SK-N-SH treated with all-trans-retinoic acid at 6 μM for 48 hours (cell line): ENCODE results near the gene SLC6A14.

Experiments
- ATAC-seq: fragments of 200-7000 bp; cut with Tn5 transposase; 3 replicates; pipeline ENCODE4 v1.9.1; 2020; ENCODE audit warnings: mild to moderate bottlenecking, moderate library complexity
- ARNTL ChIP-seq: fragments of 450-650 bp; formaldehyde crosslinking; IDR thresholded peaks from 2 replicates; pipeline ENCODE4 v1.5.0; 2020; ENCODE audit warnings: low read depth, mild to moderate bottlenecking, moderate library complexity, borderline replicate concordance
- CREB5 ChIP-seq: fragments of 250-450 bp; sonication (Bioruptor Pico); IDR thresholded peaks from 2 replicates; pipeline ENCODE4 v1.5.1; 2020; ENCODE audit warnings: low read depth, mild to moderate bottlenecking, moderate library complexity
- CSDC2 ChIP-seq: fragments of 250-450 bp; sonication (Bioruptor Pico); IDR thresholded peaks from 2 replicates; pipeline ENCODE4 v1.5.0; 2020; ENCODE audit warnings: mild to moderate bottlenecking, moderate library complexity
- ESRRG ChIP-seq: fragments of 250-450 bp; sonication (Bioruptor Pico); IDR thresholded peaks from 2 replicates; pipeline ENCODE4 v1.6.1; 2021; ENCODE audit warnings: mild to moderate bottlenecking
- GLIS3 ChIP-seq: fragments of 250-450 bp; sonication (Bioruptor Pico); IDR thresholded peaks from 2 replicates; pipeline ENCODE4 v1.5.0; 2020; ENCODE audit warnings: mild to moderate bottlenecking, moderate library complexity
- ISL1 ChIP-seq: fragments of 250-450 bp; sonication (Bioruptor Pico); IDR thresholded peaks from 2 replicates; pipeline ENCODE4 v2.1.2; 2022; ENCODE audit warnings: mild to moderate bottlenecking, moderate library complexity
- PPARA ChIP-seq: fragments of 250-450 bp; sonication (Bioruptor Pico); IDR thresholded peaks from 2 replicates; pipeline ENCODE4 v1.5.0; 2020; ENCODE audit warnings: mild to moderate bottlenecking, borderline replicate concordance
- RARB ChIP-seq: fragments of 250-450 bp; sonication (Bioruptor Pico); IDR thresholded peaks from 2 replicates; pipeline ENCODE4 v1.8.0; 2021; ENCODE audit warnings: mild to moderate bottlenecking, moderate library complexity
- SNAI2 ChIP-seq: fragments of 250-450 bp; sonication (Bioruptor Pico); IDR thresholded peaks from 2 replicates; pipeline ENCODE4 v1.5.0; 2020; ENCODE audit warnings: mild to moderate bottlenecking, moderate library complexity
- TCF4 ChIP-seq: fragments of 250-450 bp; sonication (Bioruptor Pico); IDR thresholded peaks from 2 replicates; pipeline ENCODE4 v1.8.0; 2021; ENCODE audit warnings: mild to moderate bottlenecking, moderate library complexity, borderline replicate concordance
- TOX ChIP-seq: fragments of 250-450 bp; sonication (Bioruptor Pico); IDR thresholded peaks from 2 replicates; pipeline ENCODE4 v1.8.0; 2021; ENCODE audit warnings: mild to moderate bottlenecking, moderate library complexity, borderline replicate concordance
- TSHZ2 ChIP-seq: fragments of 250-450 bp; sonication (Bioruptor Pico); IDR thresholded peaks from 2 replicates; pipeline ENCODE4 v1.5.0; 2020; ENCODE audit warnings: mild to moderate bottlenecking, moderate library complexity
- ZFP3 ChIP-seq: fragments of 250-450 bp; sonication (Bioruptor Pico); IDR thresholded peaks from 2 replicates; pipeline ENCODE4 v1.5.0; 2020; ENCODE audit warnings: mild to moderate bottlenecking, moderate library complexity
- ZFP30 ChIP-seq: fragments of 450-650 bp; formaldehyde crosslinking; IDR thresholded peaks from 2 replicates; pipeline ENCODE4 v1.5.0; 2022; ENCODE audit warnings: mild to moderate bottlenecking, moderate library complexity
- ZNF565 ChIP-seq: fragments of 450-650 bp; formaldehyde crosslinking; conservative IDR thresholded peaks from 2 replicates; pipeline ENCODE4 v1.5.0; 2020; ENCODE audit warnings: low read depth, mild to moderate bottlenecking, moderate library complexity
- ZNF70 ChIP-seq: fragments of 450-650 bp; formaldehyde crosslinking; IDR thresholded peaks from 2 replicates; pipeline ENCODE4 v1.5.0; 2020; ENCODE audit warnings: mild to moderate bottlenecking, moderate library complexity
- ZNF8 ChIP-seq: fragments of 450-650 bp; formaldehyde crosslinking; IDR thresholded peaks from 2 replicates; pipeline ENCODE4 v1.5.0; 2020; ENCODE audit warnings: mild to moderate bottlenecking, moderate library complexity
- TF ChIP-seq, protein P1 (sequence below): fragments of 250-450 bp; sonication (Bioruptor Pico); IDR thresholded peaks from 2 replicates; pipeline ENCODE4 v1.5.1; 2021; ENCODE audit warnings: mild to moderate bottlenecking, moderate library complexity
- TF ChIP-seq, protein P2 (sequence below): fragments of 250-450 bp; sonication (Bioruptor Pico); IDR thresholded peaks from 2 replicates; pipeline ENCODE4 v1.8.0; 2020; ENCODE audit warnings: mild to moderate bottlenecking, moderate library complexity, borderline replicate concordance

The SLC6A14 gene

GRCh38 chrX:116427978-116428377, 8.4 kb upstream of the SLC6A14 start:
- TF ChIP-seq CSDC2 (CRISPR knock-in tag) (no peak), RARB (CRISPR knock-in tag) (no peak), TOX (CRISPR knock-in tag) (no peak), CREB5 (CRISPR knock-in tag) (no peak), TCF4 (no peak), ZNF70 (CRISPR knock-in tag) (no peak)
- no peak for ATAC-seq

- ATAC-seq = no peak
- TF ChIP-seq TOX (CRISPR knock-in tag) = no peak
Measured at GRCh38 chrX:116435597-116435996, 809 bp upstream of the SLC6A14 start.

- ATAC-seq = no peak
- TF ChIP-seq ESRRG (no peak), ISL1 (CRISPR knock-in tag) (0 out of 2 replicates have a peak, but pooled peaks have one; percentile 10)
Measured at GRCh38 chrX:116449156-116449555, 12.8 kb downstream of the SLC6A14 start.

DNA sequence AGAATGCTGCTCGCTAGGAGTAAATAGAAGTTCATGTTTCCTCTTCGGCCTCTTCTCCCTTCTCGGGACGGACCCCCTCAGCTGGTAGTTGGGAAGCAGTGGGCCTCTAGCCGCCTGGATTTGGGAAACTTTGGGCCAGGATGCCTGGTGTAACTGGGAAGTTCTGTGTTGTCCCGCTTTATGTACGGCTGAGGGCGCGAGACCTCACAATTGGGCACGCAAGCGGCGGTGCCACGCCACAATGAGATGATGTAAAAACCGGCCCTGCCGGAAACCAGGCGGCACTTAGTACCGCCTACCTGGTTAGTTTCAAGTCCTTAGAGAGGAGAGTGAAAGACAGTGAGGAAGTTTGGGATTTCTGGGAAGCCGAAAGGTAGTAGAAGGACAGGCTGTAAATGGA, 26.4 kb downstream of the SLC6A14 start, which contains the start of gene CT83:
TSS of gene CT83 (minus strand) at position 155 of the 400 bp plus-strand sequence. CDS start at position 35, 120 bp downstream.
- TF ChIP-seq TOX (CRISPR knock-in tag) (no peak), PPARA (CRISPR knock-in tag) (no peak), CSDC2 (CRISPR knock-in tag) (no peak), SNAI2 (CRISPR knock-in tag) (no peak), TSHZ2 (CRISPR knock-in tag) (no peak), ISL1 (CRISPR knock-in tag) (no peak)
- TF ChIP-seq, protein P1, sequence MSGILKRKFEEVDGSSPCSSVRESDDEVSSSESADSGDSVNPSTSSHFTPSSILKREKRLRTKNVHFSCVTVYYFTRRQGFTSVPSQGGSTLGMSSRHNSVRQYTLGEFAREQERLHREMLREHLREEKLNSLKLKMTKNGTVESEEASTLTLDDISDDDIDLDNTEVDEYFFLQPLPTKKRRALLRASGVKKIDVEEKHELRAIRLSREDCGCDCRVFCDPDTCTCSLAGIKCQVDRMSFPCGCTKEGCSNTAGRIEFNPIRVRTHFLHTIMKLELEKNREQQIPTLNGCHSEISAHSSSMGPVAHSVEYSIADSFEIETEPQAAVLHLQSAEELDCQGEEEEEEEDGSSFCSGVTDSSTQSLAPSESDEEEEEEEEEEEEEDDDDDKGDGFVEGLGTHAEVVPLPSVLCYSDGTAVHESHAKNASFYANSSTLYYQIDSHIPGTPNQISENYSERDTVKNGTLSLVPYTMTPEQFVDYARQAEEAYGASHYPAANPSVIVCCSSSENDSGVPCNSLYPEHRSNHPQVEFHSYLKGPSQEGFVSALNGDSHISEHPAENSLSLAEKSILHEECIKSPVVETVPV (CRISPR knock-in tag) = no peak
- no peak for ATAC-seq

DNA sequence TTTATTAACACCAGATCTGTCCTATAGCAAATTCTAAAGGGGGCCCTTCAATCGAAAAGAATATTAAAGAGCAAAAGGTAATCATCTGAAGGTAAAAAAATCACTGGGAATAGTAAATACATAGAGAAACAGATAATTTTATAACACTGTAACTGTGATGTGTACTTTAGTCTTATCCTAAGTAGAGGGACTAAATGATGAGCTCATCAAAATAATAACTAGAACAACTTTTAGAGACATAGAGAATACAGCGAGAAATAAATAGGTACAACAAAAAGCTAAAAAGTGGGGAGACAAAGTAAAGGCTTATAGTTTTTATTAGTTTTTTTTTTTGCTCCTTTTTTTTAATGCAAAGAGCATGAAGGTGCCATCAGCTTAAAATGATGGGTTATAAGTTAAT, 43.7 kb downstream of the SLC6A14 start:
- ATAC-seq = no peak
- no peak for TF ChIP-seq ZNF8 (CRISPR knock-in tag)
- no peak for TF ChIP-seq ZFP3
- TF ChIP-seq, protein P2, sequence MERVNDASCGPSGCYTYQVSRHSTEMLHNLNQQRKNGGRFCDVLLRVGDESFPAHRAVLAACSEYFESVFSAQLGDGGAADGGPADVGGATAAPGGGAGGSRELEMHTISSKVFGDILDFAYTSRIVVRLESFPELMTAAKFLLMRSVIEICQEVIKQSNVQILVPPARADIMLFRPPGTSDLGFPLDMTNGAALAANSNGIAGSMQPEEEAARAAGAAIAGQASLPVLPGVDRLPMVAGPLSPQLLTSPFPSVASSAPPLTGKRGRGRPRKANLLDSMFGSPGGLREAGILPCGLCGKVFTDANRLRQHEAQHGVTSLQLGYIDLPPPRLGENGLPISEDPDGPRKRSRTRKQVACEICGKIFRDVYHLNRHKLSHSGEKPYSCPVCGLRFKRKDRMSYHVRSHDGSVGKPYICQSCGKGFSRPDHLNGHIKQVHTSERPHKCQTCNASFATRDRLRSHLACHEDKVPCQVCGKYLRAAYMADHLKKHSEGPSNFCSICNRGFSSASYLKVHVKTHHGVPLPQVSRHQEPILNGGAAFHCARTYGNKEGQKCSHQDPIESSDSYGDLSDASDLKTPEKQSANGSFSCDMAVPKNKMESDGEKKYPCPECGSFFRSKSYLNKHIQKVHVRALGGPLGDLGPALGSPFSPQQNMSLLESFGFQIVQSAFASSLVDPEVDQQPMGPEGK (CRISPR knock-in tag) = no peak
- no peak for TF ChIP-seq PPARA (CRISPR knock-in tag)
- no peak for TF ChIP-seq CSDC2 (CRISPR knock-in tag)
- TF ChIP-seq ZNF565 (CRISPR knock-in tag) = no peak
- TF ChIP-seq ARNTL (CRISPR knock-in tag) = no peak
- no peak for TF ChIP-seq ISL1 (CRISPR knock-in tag)
- TF ChIP-seq ZFP30 (CRISPR knock-in tag) = no peak
- no peak for TF ChIP-seq ZNF70 (CRISPR knock-in tag)
- no peak for TF ChIP-seq GLIS3 (CRISPR knock-in tag)
- TF ChIP-seq TSHZ2 (CRISPR knock-in tag) = no peak
